NCI-H82 treated with DMSO at 0.1 percent for 48 hours (cell line): ENCODE measurements around the gene GMEB2.

ENCODE experiments used
- DNase-seq: peaks from one replicate; lab custom pipeline; 2025; ENCODE audit not compliant: unreplicated experiment; lab: John Stamatoyannopoulos, UW

Gene GMEB2

DNA sequence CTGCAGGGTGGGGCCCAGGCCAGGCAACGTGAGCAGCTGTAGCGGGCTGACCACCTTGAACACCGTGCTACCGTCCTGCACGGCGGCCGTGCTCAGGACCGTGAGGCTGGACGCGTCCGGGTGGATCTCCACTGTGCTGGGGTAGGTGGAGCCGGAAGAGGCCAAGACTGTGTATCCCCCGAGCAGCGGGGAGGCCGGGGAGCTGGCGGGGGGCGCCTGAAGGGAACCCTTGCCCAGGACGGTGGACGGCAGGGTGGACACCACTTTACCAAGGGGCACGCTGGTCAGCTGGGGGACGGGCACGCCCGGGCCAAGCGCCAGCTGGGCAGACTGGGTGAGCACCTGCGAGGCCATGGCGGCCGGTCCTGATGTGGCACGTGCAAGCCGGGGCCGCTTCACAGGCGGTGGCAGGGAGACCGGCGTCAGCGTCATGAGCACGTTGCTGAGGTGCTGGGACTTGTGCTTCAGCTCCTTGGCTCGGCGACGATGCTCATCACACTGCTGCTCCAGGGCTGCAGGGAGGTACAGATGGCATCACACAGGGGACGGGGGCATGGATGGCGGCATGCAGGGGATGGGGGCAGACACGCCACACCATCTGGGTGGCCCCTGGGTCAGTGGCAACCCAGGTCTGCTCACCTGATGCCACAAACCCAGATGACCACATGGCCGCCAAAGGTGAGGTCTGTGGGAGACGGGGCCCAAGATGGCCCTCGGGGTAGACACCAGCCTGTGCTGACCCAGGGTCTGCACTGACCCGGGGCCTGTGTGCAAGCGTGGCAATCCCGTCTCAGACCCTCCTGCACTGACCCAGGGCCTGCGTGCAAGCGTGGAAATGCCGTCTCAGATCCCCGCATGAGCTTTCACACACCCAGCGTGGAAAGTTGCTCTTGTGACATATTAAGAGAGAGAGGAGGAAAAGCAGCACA, 36.4 kb downstream of the GMEB2 start:
- no peak for DNase-seq

- no peak for DNase-seq
Measured at GRCh38 chr20:63589261-63590217, 37.4 kb downstream of the GMEB2 start.

GRCh38 chr20:63588641-63589041, 38.3 kb downstream of the GMEB2 start:
- no peak for DNase-seq

DNA sequence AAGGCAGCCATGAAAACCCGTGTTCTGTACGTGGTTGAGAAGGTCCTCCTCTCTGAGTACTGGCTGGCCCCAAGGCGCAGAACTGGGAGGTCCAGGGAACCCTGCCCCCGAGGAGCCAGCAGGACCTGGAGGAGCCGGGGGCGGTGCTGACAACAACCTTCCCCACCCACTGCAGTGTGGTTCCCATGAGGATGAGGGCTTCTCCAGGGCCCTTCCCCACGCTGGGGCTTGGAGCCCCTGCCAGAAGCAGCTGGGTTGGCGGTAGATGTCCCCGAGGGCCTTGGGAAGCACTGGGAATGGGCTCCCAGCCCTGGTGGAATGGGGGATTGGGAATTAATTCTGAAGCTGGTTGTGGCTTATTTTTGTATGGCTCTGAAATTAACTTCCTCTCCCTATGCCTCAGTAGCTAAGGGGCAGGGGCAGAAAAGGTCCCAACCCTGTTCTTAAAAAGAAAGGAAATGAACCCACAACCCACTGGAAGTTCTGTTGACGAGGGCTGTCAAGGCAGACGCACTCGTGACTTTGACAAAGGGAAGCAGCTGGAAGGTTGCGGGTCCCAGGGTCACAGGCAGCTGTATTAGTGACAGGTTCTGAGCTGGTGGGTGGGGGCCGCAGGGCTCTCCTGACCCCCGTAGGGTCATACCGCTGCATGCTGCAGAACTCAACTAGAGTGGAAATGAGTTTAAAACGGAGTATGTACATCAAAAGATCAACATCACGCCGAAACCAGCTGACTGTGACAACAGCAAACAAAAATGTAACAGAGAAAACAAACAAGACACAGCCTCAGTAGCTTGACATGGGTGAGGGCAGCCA, 38.9 kb downstream of the GMEB2 start:
- DNase-seq, result no peak

DNA sequence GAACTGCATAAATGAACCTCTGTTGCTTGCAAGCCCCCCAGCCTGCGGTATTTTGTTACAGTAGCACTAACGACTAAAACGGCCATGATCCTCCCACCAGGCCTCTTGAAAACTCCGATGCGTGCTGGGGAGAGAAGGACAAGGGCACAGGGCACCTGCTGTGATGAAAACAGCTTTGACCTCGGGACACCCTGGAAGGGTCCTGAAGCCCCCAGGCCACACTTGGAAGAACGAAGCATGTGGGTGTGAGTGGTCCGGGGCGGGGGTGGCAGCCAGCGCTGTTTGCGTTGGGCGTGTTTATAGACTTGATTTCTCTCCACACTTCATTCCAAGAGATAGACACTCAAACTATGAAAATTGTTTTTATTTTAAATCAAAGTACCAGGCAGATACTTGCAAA, 39.6 kb downstream of the GMEB2 start:
- DNase-seq, result no peak

DNA sequence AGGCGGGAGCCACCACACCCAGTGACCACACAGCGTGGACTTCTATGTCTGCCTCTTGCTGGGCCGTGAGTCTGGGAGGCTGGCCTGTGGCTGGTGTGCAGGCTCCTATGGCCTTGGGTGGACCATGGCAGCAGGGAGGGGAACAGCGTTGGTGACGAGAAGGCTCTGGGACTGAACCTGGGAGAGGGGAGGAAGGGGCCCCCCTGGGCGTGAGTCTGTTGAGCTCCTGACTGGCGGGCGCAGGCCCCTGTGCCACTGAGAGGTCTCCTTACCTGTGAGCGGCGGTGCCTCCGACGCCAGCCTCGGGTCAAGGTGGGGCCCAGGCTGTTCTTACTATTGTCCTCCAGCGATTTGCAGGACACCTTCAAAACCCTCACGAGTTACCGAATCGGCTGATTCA, 40.1 kb downstream of the GMEB2 start:
- no peak for DNase-seq

DNA sequence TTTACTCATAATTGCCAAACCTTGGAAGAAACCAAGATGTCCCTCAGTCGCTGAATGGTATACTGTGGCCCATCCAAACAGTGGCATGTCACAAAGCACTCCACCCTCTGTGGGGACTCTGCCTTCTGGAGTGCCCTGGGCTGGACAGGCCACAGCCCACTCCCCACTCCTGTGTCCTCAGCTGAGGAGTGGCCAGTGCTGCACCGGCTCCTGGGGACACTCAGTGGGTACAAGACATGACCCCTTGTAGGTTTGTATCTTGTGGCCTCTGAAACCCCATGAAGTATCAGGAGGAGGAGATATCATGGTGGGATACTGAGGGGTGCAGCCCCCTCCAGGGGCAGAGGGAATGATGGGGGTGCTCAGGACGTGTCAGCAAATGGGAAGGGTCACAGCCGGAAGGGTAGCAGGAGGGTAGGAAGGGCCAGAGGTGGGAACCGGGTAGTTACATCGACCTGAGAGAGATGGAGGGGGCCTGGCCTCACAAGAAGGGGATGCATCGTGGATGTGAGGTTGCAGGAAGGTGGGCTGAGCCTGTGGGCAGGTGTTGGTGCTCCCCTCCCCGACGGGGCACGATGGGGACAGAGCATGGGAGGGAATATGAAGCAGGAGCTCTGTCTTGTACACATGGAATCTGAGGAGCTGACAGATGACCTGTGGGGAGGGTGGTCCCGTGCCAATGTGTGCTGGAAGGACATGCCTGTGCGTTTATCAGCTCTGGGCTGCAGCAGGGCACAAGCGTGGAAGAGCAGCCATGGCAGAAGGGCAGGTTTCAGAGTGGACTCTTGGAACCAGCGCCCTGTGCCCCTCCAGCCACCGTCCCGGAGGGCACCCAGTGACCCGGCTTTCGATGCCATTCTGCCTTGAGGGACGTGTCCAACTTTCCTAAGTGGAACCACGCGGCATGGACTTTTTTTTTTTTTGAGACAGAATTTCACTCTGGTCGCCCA, 41.0 kb downstream of the GMEB2 start:
- no peak for DNase-seq

DNA sequence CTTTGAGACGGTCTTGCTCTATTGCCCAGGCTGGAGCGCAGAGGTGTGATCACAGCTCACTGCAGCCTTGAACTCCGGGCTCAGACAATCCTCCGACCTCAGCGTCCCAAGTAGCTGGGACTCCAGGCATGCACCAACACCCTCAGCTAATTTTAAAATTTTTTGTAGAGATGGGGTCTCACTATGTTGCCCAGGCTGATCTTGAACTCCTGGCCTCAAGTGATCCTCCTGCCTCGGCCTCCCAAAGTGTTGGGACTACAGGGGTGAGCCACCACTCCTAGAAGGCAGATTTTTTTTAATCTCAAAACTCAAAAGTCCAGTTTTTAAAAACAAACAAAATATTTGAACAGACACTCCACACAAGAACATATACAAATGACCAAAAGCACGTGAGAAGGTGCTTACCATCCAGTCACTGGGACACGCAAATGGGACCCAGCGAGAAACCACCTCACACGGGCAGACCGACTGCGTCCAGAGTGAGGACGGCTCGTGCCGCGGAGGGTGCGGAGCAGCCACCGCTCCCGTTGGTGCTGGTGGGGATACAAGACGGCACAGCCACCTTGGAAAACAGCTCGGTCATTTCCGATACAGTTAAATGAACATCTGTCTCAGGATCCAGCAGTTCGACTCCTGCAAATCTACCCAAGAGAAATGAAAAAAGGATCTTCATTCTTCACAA, 44.4 kb downstream of the GMEB2 start:
- no peak for DNase-seq

DNA sequence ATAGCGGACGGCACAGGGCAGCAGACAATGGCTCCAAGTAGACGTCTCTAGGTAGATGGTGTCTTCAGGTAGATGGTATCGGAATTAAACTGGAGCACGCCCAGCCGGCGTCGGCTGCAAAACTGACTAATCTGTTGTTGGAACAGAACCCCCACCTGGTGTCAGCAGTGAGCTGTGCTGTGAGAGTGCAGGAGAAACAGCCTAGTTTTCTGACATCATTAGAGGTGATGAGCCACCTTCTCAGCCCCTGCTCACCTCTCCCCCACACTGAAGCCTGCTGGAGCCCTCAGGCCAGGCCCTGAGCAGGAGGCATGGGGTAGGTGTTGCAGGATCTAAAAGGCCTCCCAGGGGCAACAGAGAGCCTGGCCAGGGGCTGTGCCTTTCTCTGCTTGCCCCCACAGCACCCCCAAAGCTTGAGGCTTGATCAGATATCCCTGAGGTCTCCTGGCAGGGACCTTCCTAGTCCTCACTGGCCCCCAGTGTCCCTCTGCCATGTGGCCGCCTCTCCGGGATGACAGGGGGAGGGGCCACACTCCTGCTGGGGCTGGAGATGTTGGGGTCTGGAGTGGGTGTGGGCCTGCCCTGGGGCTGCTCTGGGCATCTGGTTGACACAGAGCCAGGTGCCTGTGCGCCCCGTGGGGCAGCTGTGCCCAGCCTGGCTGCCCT, 46.0 kb downstream of the GMEB2 start:
- no peak for DNase-seq

- no peak for DNase-seq
Measured at GRCh38 chr20:63579017-63579694, 47.7 kb downstream of the GMEB2 start.

GRCh38 chr20:63578224-63579016, 48.5 kb downstream of the GMEB2 start:
- no peak for DNase-seq

DNA sequence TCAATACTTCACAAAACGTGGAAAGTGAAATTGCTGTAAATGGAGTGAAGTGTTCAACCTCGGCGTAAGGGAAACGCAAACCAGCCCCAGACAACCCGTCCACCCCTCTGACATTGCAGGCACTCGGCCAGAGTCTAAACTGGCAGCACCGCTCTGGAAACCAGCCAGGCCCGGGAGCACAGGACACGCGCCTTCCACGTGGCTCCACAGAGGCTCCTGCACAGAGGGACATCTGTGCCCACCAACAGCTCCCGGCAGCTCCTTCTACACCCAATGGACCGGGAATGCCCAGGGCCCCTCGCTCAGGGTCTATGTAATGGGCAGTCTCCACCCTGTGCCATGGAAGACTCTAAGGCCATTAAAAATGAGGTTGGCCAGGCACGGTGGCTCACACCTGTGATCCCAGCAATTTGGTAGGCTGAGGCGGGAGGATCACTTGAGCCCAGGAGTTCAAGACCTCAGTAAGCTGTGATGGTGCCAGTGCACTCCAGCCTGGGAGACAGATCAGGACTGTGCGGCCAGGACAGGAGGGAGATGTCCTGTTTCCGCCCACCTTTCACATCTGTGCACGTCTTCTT, 49.5 kb downstream of the GMEB2 start:
- no peak for DNase-seq

- no peak for DNase-seq
Measured at GRCh38 chr20:63576311-63576710, 50.6 kb downstream of the GMEB2 start.

GRCh38 chr20:63574829-63575743, 51.8 kb downstream of the GMEB2 start:
- DNase-seq, result no peak

- no peak for DNase-seq
Measured at GRCh38 chr20:63574156-63574828, 52.6 kb downstream of the GMEB2 start, which contains the start of gene HELZ2. Gene HELZ2, minus strand, starts transcription at chr20:63574239. Its CDS starts 1,854 bp downstream, at chr20:63572385.
